ENCODE data around the gene CBFA2T2. TPM values are rescaled to one million over a fixed set of nuclear protein-coding genes. Genes with fewer than 3 reads are reported as not detected.
A peak's percentile ranks its signal among the peaks of the same experiment; 100 is the strongest.
"Not testable (repeated sequence)": the region's sequence is repeated elsewhere in the genome, so short reads cannot be mapped to it uniquely, and the experiment has no call there.

Gene CBFA2T2
- total RNA-seq, 3 donors from 2014 or later = 28.5 to 37.4 (median 30.3) TPM

DNA sequence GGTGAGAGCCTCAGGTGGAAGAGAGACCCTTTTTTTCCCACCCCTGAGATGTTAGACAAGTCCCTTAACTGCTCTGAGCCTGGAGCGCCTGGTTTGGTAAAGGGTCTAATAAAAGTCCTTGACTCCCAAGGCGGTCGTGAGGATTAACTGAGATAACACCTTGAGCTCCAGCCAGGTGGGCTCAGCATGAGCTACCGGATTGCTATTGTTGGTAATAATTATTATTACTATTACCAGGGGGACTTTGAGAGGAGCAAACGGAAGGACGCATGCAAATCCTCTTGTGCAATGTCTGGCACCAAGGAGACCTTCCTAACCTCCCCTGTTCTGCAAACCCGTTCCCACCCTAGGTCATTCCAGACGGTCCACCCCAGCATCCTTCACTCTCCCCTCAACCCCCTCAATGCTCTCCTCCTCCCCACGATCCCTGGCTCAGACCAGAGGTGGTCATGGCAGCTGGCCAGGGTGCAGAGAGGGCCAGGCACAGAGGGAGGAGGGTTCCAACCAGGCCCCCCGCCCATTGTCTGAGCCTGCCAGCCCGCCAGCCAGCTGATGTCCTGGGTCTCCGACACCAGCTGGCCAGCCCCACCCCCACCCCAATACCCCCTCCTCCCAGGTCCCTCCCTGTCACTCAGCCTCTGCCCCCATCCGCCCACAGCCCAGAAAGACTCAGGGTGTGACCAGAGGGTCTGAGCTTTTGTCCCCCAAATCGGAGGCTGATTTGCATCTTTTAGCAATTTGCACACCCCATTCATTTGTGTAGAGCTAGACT, 14.3 kb upstream of the CBFA2T2 start:
- intact Hi-C loops (cut with DNase I, micrococcal nuclease) = no loop called here
- Histone ChIP-seq H3K36me3 (ENCODE audit: low read depth) (no peaks in the 10 kb centered on the region), H3K9me3 (no peaks in the 10 kb centered on the region), H3K4me3 (no peak overlapping the region), H3K4me1 (ENCODE audit: low read depth) (peaks cover 26% of the 10 kb centered on the region)
- ATAC-seq (no peak), DNase-seq (peak; percentile 32 to 69 (median 66))
- TF ChIP-seq, protein P1, sequence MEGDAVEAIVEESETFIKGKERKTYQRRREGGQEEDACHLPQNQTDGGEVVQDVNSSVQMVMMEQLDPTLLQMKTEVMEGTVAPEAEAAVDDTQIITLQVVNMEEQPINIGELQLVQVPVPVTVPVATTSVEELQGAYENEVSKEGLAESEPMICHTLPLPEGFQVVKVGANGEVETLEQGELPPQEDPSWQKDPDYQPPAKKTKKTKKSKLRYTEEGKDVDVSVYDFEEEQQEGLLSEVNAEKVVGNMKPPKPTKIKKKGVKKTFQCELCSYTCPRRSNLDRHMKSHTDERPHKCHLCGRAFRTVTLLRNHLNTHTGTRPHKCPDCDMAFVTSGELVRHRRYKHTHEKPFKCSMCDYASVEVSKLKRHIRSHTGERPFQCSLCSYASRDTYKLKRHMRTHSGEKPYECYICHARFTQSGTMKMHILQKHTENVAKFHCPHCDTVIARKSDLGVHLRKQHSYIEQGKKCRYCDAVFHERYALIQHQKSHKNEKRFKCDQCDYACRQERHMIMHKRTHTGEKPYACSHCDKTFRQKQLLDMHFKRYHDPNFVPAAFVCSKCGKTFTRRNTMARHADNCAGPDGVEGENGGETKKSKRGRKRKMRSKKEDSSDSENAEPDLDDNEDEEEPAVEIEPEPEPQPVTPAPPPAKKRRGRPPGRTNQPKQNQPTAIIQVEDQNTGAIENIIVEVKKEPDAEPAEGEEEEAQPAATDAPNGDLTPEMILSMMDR (IDR thresholded peaks at IDR 0.05) = no peak

DNA sequence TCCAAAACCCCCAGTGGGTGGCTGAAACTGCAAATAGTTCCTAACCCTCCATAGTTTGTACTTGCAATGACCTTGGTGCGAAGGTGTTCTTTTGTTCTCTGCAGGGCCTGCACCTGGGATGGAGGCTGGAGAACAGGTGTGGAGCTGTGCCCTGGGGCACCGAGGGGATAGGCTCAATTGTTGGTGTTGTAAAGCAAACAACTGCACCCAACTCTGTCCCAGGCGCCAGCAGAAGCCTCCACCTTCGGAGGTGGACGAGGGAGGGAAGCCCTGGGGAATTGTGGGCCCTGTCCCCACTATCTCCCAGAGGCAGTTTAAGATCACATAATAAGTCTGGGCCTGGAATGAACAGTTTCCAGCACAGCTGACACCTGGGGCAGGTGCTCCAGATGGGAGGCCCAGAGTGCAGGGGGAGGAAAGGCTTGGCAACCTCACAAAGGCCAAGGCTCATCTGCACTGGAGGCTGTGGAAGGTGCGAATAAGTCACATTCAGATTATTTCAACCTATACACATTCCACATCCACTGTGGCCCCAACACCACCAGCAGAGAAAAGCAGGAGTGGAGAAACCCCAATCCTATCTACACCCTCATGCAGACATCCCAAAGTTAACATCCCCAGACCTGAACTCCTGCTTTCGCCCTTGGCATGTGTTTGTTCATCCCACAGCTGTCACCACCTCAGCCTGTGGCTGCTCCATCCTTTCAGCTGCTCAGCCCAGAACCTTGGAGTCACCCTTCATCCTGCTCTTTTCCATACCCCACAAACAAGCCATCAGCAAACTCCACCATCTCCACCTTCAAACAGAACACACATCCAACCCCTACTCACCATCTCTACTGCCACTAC, 12.3 kb upstream of the CBFA2T2 start:
- Histone ChIP-seq H3K36me3 (ENCODE audit: low read depth) (no peaks in the 10 kb centered on the region), H3K4me1 (ENCODE audit: low read depth) (peaks cover 32% of the 10 kb centered on the region), H3K4me3 (no peak overlapping the region), H3K9me3 (no peaks in the 10 kb centered on the region)
- ATAC-seq (peak; percentile 86), DNase-seq (peak; percentile 69 to 86 (median 81))
- intact Hi-C loops (cut with DNase I, micrococcal nuclease) = no loop called here
- TF ChIP-seq, protein P1 (IDR thresholded peaks at IDR 0.05) = no peak

DNA sequence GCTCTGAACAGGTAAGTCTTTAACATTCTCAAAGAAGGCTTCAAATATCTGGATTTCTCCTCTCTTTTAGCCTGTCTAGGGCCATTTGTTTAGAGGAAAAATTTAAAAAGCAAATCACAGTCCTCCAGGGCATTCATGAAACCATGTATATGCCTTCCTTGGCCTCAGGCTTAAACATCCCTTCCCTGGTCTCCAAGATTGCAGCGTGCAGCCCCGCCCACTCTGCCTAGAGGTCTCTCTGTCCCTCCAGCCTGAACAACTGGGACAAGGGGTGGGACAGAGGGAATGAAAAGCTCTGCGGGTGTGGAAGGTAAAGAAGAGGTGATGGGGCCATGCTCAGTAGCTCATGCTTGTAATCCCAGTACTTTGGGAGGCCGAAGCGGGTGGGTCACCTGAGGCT, 9.8 kb upstream of the CBFA2T2 start:
- intact Hi-C loops (cut with DNase I, micrococcal nuclease) = no loop called here

DNA sequence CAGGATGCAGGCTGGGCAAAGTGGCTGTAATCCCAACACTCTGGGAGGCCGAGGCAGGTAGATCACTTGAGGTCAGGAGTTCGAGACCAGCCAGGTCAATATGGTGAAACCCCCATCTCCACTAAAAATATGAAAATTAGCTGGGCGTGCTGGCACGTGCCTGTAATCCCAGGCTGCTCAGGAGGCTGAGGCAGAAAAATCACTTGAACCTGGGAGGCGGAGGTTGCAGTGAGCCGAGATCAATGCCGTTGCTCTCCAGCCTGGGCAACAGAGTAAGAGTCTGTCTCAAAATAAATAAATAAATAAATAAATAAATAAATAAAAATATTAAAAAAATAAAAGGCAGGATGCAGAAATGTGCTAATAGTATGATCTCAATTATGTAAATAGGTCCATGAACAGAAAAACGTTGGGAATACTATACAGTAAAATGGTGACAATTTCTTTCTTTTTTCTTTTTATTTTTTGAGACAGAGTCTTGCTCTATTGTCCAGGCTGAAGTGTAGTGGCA, 8.4 kb upstream of the CBFA2T2 start:
- intact Hi-C loops (cut with DNase I, micrococcal nuclease) = no loop called here
- Histone ChIP-seq H3K4me1 (ENCODE audit: low read depth) (peaks cover 23% of the 10 kb centered on the region), H3K9me3 (no peaks in the 10 kb centered on the region), H3K4me3 (no peak overlapping the region), H3K36me3 (ENCODE audit: low read depth) (no peaks in the 10 kb centered on the region)
- TF ChIP-seq, protein P1 (IDR thresholded peaks at IDR 0.05) = no peak
- DNase-seq (peak in 1 of 3 donors; percentile 8), ATAC-seq (no peak)

More for the DNA sequence above, 9.8 kb upstream of the CBFA2T2 start:
- H3K9me3 ChIP-seq = no peaks in the 10 kb centered on the region
- H3K36me3 ChIP-seq (ENCODE audit: low read depth) = no peaks in the 10 kb centered on the region
- no peak overlapping the region for H3K4me3 ChIP-seq
- H3K4me1 ChIP-seq (ENCODE audit: low read depth) = peaks cover 32% of the 10 kb centered on the region
- DNase-seq (peak; percentile 45 to 54 (median 52)), ATAC-seq (no peak)
- TF ChIP-seq, protein P1 (IDR thresholded peaks at IDR 0.05) = no peak

DNA sequence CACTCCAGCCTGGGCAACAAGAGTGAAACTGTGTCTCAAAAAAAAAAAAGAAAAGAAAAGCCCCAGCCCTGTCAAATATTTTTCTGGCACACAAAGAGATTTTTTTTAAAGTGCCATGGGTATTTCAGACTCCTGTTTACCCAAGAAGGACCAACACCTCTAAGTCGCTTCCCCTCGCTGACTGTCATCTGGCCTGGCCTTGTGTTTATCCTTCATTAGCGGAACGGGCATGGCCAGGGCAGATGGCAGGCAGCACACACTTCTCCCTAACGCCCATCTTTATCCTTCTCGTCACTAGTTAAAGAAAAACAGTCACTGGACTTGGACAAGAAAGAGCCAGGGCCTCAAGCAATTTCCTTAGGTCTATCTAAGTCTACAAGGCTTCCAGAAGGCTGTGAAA, 7.3 kb upstream of the CBFA2T2 start:
- intact Hi-C loops (cut with DNase I, micrococcal nuclease) = no loop called here
- Histone ChIP-seq H3K9me3 (no peaks in the 10 kb centered on the region), H3K36me3 (ENCODE audit: low read depth) (no peaks in the 10 kb centered on the region), H3K4me1 (ENCODE audit: low read depth) (peaks cover 14% of the 10 kb centered on the region), H3K4me3 (no peak overlapping the region)
- peak in 1 of 3 donors; percentile 51 for DNase-seq
- ATAC-seq = peak; percentile 82
- TF ChIP-seq, protein P1 (IDR thresholded peaks at IDR 0.05) = no peak

DNA sequence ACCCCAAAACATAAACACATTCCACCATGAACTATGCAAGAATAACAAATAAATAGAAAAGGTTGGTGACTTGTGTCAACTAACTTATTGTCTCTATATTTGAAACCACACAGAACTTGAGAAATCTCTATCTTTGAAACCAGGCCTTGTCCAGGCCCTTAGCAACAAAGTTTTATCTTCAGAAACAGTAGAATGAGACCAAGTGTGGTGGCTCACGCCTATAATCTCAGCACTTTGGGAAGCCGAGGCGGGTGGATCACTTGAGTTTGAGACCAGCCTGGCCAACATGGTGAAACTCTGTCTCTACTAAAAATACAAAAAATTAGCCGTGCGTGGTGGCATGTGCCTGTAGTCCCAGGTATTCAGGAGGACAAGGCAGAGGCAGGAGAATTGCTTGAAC, 6.7 kb upstream of the CBFA2T2 start:
- H3K9me3 ChIP-seq; H3K4me3 ChIP-seq; DNase-seq; ATAC-seq; intact Hi-C loops (cut with DNase I, micrococcal nuclease); H3K4me1 ChIP-seq (ENCODE audit: low read depth); H3K36me3 ChIP-seq (ENCODE audit: low read depth): not testable (repeated sequence)

Measured in mucosa of descending colon (tissue), 3 donors.